ENCODE measurements around the gene RAB44. TPM values are rescaled to one million over a fixed set of nuclear protein-coding genes. Genes with fewer than 3 reads are reported as not detected.

The RAB44 gene
- total and polyA plus RNA-seq, 2 of the 13 experiments (the other 11 are each of a cell fraction or from before 2014, with no cell fraction given) = not detected

GRCh38 chr6:36679043-36679833 lies 18.4 kb upstream of the RAB44 start (continued):
- TF ChIP-seq ZNF224 (CRISPR knock-in tag; IDR thresholded peaks at IDR 0.05) (peak; percentile 56; the same call in 1 of the 2 replicates), ZNF770 (CRISPR knock-in tag; IDR thresholded peaks at IDR 0.05) (no peak; the same call in 1 of the 2 replicates), ZNF17 (CRISPR knock-in tag; IDR thresholded peaks at IDR 0.05) (no peak), TFE3 (CRISPR knock-in tag; IDR thresholded peaks at IDR 0.05) (no peak), ZNF761 (CRISPR knock-in tag; conservative IDR thresholded peaks at IDR 0.05) (no peak), UBTF (CRISPR knock-in tag; IDR thresholded peaks at IDR 0.05) (peak; percentile 15; the same call in 1 of the 2 replicates), ZNF230 (CRISPR knock-in tag; IDR thresholded peaks at IDR 0.05) (no peak), ZMAT5 (CRISPR knock-in tag; IDR thresholded peaks at IDR 0.05; ENCODE audit: borderline replicate concordance, low read depth) (no peak), ATF1 (CRISPR knock-in tag; IDR thresholded peaks at IDR 0.05) (no peak), HMG20A (CRISPR knock-in tag; IDR thresholded peaks at IDR 0.05; ENCODE audit: borderline replicate concordance) (no peak), TRIM24 (CRISPR knock-in tag; IDR thresholded peaks at IDR 0.05) (no peak), RFX1 (IDR thresholded peaks at IDR 0.05) (no peak), SSRP1 (CRISPR knock-in tag; IDR thresholded peaks at IDR 0.05) (no peak; the same call in 1 of the 2 replicates), ZBTB14 (CRISPR knock-in tag; IDR thresholded peaks at IDR 0.05) (no peak), SMARCC2 (IDR thresholded peaks at IDR 0.05) (no peak), ZNF414 (CRISPR knock-in tag; IDR thresholded peaks at IDR 0.05) (no peak), ZFP91 (CRISPR knock-in tag; IDR thresholded peaks at IDR 0.05; ENCODE audit: borderline replicate concordance) (peak; percentile 86)
